T-cell (primary cell): ENCODE measurements around the gene MYCN. TPM values are rescaled to one million over a fixed set of nuclear protein-coding genes. Genes with fewer than 3 reads are reported as not detected.

ENCODE experiments used
- ATAC-seq, 4 experiments: fragments of 200-7000 bp in 3 of 4; fragments of 150-1000 bp in 1 of 4; cut with Tn5 transposase; replicated peaks in 1 of 4; 1 replicate in 3 of 4; 2 replicates in 1 of 4; pipeline ENCODE4 v1.10.0; 2021; ENCODE audit warnings: moderate library complexity in 3 of 4, mild to moderate bottlenecking in 2 of 4, moderate number of reproducible peaks in 1 of 4
- CTCF ChIA-PET, 2 donors: fragments of 300-600 bp; sonication (Branson Sonifier 250); formaldehyde crosslinking; loops; one replicate each; lab custom pipeline; 2022; ENCODE audit warnings: antibody characterized with exemption in 2 of 2; lab: Charles Lee
- POLR2A ChIA-PET, 2 donors: fragments of 300-600 bp; sonication (Branson Sonifier 250); formaldehyde crosslinking; loops; one replicate each; lab custom pipeline; 2022; ENCODE audit warnings: antibody characterized with exemption in 2 of 2; lab: Charles Lee
- DNase-seq, 35 experiments: peaks; one replicate each; pipeline versions ENCODE4 v3.0.0 to v3.0.0-alpha.2; 2013 to 2023
- H3K27ac ChIP-seq: one replicate; pipeline ENCODE4 v1.5.1; 2013; ENCODE audit warnings: low read length
- H3K27me3 ChIP-seq, 2 experiments: replicated peaks in 1 of 2; 1 replicate in 1 of 2; 2 replicates in 1 of 2; pipeline versions ENCODE4 v1.6.1 to v1.7.0; 2013; ENCODE audit warnings: low read length in 1 of 2, mixed read lengths in 1 of 2; ENCODE audit not compliant: control insufficient read depth in 2 of 2, insufficient read depth in 2 of 2; ENCODE audit errors: extremely low read depth in 1 of 2
- H3K36me3 ChIP-seq, 2 donors: 1 replicate in 1 of 2; 2 replicates in 1 of 2; pipeline versions ENCODE4 v1.6.1 to v1.7.0; 2013; ENCODE audit warnings: low read length in 1 of 2; ENCODE audit not compliant: control insufficient read depth in 2 of 2, insufficient read depth in 1 of 2; ENCODE audit errors: extremely low read depth in 1 of 2
- H3K4me1 ChIP-seq, 2 experiments: 1 replicate in 1 of 2; 2 replicates in 1 of 2; pipeline versions ENCODE4 v1.6.1 to v1.7.0; 2013; ENCODE audit warnings: low read length in 2 of 2, mixed read lengths in 1 of 2; ENCODE audit not compliant: insufficient read depth in 2 of 2, control insufficient read depth in 1 of 2; ENCODE audit errors: extremely low read depth in 1 of 2
- H3K4me3 ChIP-seq, 2 donors: 1 replicate in 1 of 2; 2 replicates in 1 of 2; pipeline versions ENCODE4 v1.5.1 to v1.7.0; 2013; ENCODE audit warnings: mild to moderate bottlenecking in 2 of 2, low read length in 1 of 2, moderate library complexity in 1 of 2; ENCODE audit not compliant: control insufficient read depth in 1 of 2; ENCODE audit errors: extremely low read depth in 1 of 2
- H3K9me3 ChIP-seq: 2 replicates; pipeline ENCODE4 v1.7.0; 2013
- H3K27ac Mint-ChIP-seq, 2 donors: one replicate each; pipeline ENCODE4 v1.8.0; 2020 to 2021; ENCODE audit warnings: mild to moderate bottlenecking in 2 of 2, mixed read lengths in 2 of 2
- H3K27me3 Mint-ChIP-seq, 2 donors: one replicate each; pipeline ENCODE4 v1.8.0; 2021 to 2022; ENCODE audit warnings: mixed read lengths in 2 of 2
- H3K36me3 Mint-ChIP-seq: one replicate; pipeline ENCODE4 v1.8.0; 2021; ENCODE audit warnings: mixed read lengths
- H3K4me1 Mint-ChIP-seq, 3 donors: one replicate each; pipeline ENCODE4 v1.8.0; 2020 to 2022; ENCODE audit warnings: mixed read lengths in 3 of 3, mild to moderate bottlenecking in 1 of 3
- H3K4me3 Mint-ChIP-seq, 3 donors: one replicate each; pipeline ENCODE4 v1.8.0; 2020 to 2022; ENCODE audit warnings: mild to moderate bottlenecking in 3 of 3, mixed read lengths in 3 of 3, moderate library complexity in 3 of 3
- H3K9me3 Mint-ChIP-seq, 3 donors: one replicate each; pipeline ENCODE4 v1.8.0; 2020 to 2022; ENCODE audit warnings: mixed read lengths in 3 of 3
- WGBS: methylation state at CpG from one replicate; pipeline ENCODE4 v1.1.5; 2013; ENCODE audit warnings: missing lambda C conversion rate; ENCODE audit not compliant: insufficient coverage; 5-methylcytosine and 5-hydroxymethylcytosine counted together
- total RNA-seq, 35 experiments: library from RNA in 6 of 35; stranded (reverse) in 6 of 35; fragments of 120-200 nt in 1 of 35; gene quantifications; one replicate each; pipeline versions ENCODE4 v1.2.1 to v1.2.4 and lab custom pipeline; 2013 to 2026

The MYCN gene
- total RNA-seq, 5 donors from 2014 or later (not counting 1 experiment from before 2014, with no cell fraction given): 0.25 to 1.5 (median 1.3) TPM

GRCh38 chr2:15990151-15991101 lies 50.1 kb downstream of the MYCN start:
- Histone ChIP-seq H3K36me3 (no peaks in the 10 kb centered on the region), H3K4me1 (no peaks in the 10 kb centered on the region), H3K4me3 (no peak overlapping the region), H3K27ac (no peak overlapping the region), H3K27me3 (peaks cover 0 to 8% of the 10 kb centered on the region in 2 experiments), H3K9me3 (no peaks in the 10 kb centered on the region)
- CTCF ChIA-PET: no interaction called here
- POLR2A ChIA-PET: no interaction called here
- H3K36me3 Mint-ChIP-seq: no peaks in the 10 kb centered on the region
- H3K9me3 Mint-ChIP-seq: no peaks in the 10 kb centered on the region
- H3K27ac Mint-ChIP-seq: no peak overlapping the region
- ATAC-seq: no peak
- no peak overlapping the region for H3K4me3 Mint-ChIP-seq
- DNase-seq: no peak
- H3K4me1 Mint-ChIP-seq: peaks cover 0 to 11% (median 0%) of the 10 kb centered on the region in 3 donors
- H3K27me3 Mint-ChIP-seq: no peaks in the 10 kb centered on the region
- WGBS: 89% methylated on average over 10 of the region's 11 CpGs

DNA sequence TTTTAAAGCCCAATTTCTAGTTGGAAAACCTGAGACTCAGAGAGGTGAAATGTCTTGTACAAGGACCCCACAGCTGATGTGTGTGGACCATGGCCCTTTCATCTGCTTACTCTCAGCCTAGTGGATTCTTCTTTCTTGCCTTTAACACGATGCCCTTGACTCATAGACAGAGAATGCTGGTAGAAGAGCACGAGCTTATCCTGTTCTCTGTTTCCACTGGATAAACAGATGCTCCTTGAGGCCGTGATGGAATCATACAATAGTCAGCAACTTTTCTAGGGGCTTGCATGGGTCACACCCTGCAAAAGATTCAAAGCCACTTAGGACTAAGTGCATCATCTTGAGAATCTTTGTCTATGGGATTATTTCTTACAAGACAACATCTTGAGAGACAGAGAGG lies 50.9 kb downstream of the MYCN start:
- H3K4me1 Mint-ChIP-seq: peaks cover 0 to 11% (median 0%) of the 10 kb centered on the region in 3 donors
- H3K27me3 ChIP-seq: peaks cover 0 to 6% of the 10 kb centered on the region in 2 experiments
- CTCF ChIA-PET: no interaction called here
- no CpG with 5 or more reads among the region's 3 CpGs for WGBS
- POLR2A ChIA-PET: no interaction called here
- H3K27ac ChIP-seq: no peak overlapping the region
- H3K9me3 ChIP-seq: no peaks in the 10 kb centered on the region
- no peaks in the 10 kb centered on the region for H3K36me3 Mint-ChIP-seq
- no peaks in the 10 kb centered on the region for H3K36me3 ChIP-seq
- no peaks in the 10 kb centered on the region for H3K9me3 Mint-ChIP-seq
- H3K4me3 Mint-ChIP-seq: no peak overlapping the region
- no peak overlapping the region for H3K27ac Mint-ChIP-seq
- no peaks in the 10 kb centered on the region for H3K27me3 Mint-ChIP-seq
- DNase-seq: no peak
- no peak overlapping the region for H3K4me3 ChIP-seq
- ATAC-seq: no peak
- H3K4me1 ChIP-seq: no peaks in the 10 kb centered on the region

- H3K27ac Mint-ChIP-seq: no peak overlapping the region
- POLR2A ChIA-PET: no interaction called here
- Histone ChIP-seq H3K27me3 (no peaks in the 10 kb centered on the region), H3K9me3 (no peaks in the 10 kb centered on the region), H3K4me1 (no peaks in the 10 kb centered on the region), H3K36me3 (no peaks in the 10 kb centered on the region), H3K27ac (no peak overlapping the region), H3K4me3 (no peak overlapping the region)
- no peak overlapping the region for H3K4me3 Mint-ChIP-seq
- no peak for DNase-seq
- H3K4me1 Mint-ChIP-seq: peaks cover 0 to 11% (median 0%) of the 10 kb centered on the region in 3 donors
- ATAC-seq: no peak
- no peaks in the 10 kb centered on the region for H3K9me3 Mint-ChIP-seq
- 82% methylated on average over 6 of the region's 10 CpGs for WGBS
- no peaks in the 10 kb centered on the region for H3K27me3 Mint-ChIP-seq
- H3K36me3 Mint-ChIP-seq: no peaks in the 10 kb centered on the region
- CTCF ChIA-PET: interaction anchor here in 1 of 2 donors (0.7 kb wide), 1 partner anchor 559 kb away, joined by 8 read pairs; no protein-coding TSS in a partner anchor
Observed at GRCh38 chr2:15992457-15993231, 52.3 kb downstream of the MYCN start.

DNA sequence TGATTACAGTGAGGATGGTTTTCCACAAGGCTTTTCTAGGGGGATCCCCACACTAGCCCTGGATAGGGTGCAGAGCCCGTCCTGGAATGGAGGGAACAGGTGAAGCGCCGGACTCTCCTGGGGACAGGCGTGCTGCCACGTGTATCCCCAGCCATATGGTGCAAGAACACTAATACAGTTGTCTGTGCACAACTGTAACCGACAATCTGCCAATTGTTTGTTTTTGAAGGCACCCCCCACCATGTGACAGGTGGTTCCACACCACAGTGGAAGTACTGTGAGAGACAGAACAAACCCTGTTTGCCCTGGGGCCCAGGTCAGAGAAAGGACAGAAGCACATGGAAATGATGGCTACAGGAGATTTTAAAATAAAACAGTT lies 52.9 kb downstream of the MYCN start:
- H3K4me3 Mint-ChIP-seq: no peak overlapping the region
- Histone ChIP-seq H3K4me3 (no peak overlapping the region), H3K36me3 (no peaks in the 10 kb centered on the region), H3K27ac (no peak overlapping the region), H3K4me1 (no peaks in the 10 kb centered on the region), H3K27me3 (no peaks in the 10 kb centered on the region), H3K9me3 (no peaks in the 10 kb centered on the region)
- H3K27ac Mint-ChIP-seq: no peak overlapping the region
- no peaks in the 10 kb centered on the region for H3K36me3 Mint-ChIP-seq
- no peak for DNase-seq
- 86% methylated on average over 6 of the region's 6 CpGs for WGBS
- H3K27me3 Mint-ChIP-seq: no peaks in the 10 kb centered on the region
- H3K4me1 Mint-ChIP-seq: peaks cover 0 to 11% (median 0%) of the 10 kb centered on the region in 3 donors
- ChIA-PET CTCF (no interaction called here), POLR2A (no interaction called here)
- no peak for ATAC-seq
- H3K9me3 Mint-ChIP-seq: no peaks in the 10 kb centered on the region

GRCh38 chr2:15993666-15994065 lies 53.3 kb downstream of the MYCN start:
- Histone ChIP-seq H3K36me3 (no peaks in the 10 kb centered on the region), H3K27ac (no peak overlapping the region), H3K27me3 (no peaks in the 10 kb centered on the region), H3K4me3 (no peak overlapping the region), H3K9me3 (no peaks in the 10 kb centered on the region), H3K4me1 (no peaks in the 10 kb centered on the region)
- H3K4me1 Mint-ChIP-seq: peaks cover 0 to 11% (median 0%) of the 10 kb centered on the region in 3 donors
- ChIA-PET CTCF (no interaction called here), POLR2A (no interaction called here)
- H3K36me3 Mint-ChIP-seq: no peaks in the 10 kb centered on the region
- 77% methylated on average over 6 of the region's 7 CpGs for WGBS
- no peak overlapping the region for H3K27ac Mint-ChIP-seq
- ATAC-seq: no peak
- no peaks in the 10 kb centered on the region for H3K27me3 Mint-ChIP-seq
- H3K4me3 Mint-ChIP-seq: no peak overlapping the region
- no peak for DNase-seq
- no peaks in the 10 kb centered on the region for H3K9me3 Mint-ChIP-seq

DNA sequence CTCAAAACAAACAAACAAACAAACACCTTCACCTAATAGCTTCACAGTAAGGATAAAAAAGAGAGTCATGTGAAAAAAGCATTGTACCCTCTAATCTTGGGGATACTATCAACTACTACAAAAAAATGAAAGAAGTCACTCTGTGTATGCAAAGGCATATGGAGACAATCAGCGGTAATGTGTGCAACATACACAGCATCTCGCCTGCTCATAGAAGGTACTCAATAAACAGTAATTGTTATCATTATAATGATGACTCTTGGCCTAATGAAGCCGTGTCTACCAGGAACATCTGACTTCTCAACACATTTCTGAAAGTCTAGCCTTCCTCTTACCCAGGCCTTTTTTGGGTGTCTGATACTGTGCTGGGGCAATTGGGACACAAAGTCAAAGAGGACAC lies 55.3 kb downstream of the MYCN start:
- H3K36me3 ChIP-seq: no peaks in the 10 kb centered on the region
- no peak overlapping the region for H3K4me3 ChIP-seq
- Mint-ChIP-seq H3K9me3 (no peaks in the 10 kb centered on the region), H3K27me3 (peaks cover 0 to 7% of the 10 kb centered on the region in 2 donors), H3K36me3 (no peaks in the 10 kb centered on the region), H3K4me3 (no peak overlapping the region), H3K4me1 (peaks cover 0 to 11% (median 0%) of the 10 kb centered on the region in 3 donors), H3K27ac (no peak overlapping the region)
- no peaks in the 10 kb centered on the region for H3K9me3 ChIP-seq
- DNase-seq (no peak), ATAC-seq (no peak)
- ChIA-PET CTCF (interaction anchor here (0.6 to 0.8 kb wide), 2 partner anchors 15 to 94 kb away, joined by 3 read pairs; no protein-coding TSS in a partner anchor), POLR2A (no interaction called here)
- H3K27ac ChIP-seq: no peak overlapping the region
- H3K4me1 ChIP-seq: no peaks in the 10 kb centered on the region
- no CpG with 5 or more reads among the region's 3 CpGs for WGBS
- H3K27me3 ChIP-seq: peaks cover 0 to 2% of the 10 kb centered on the region in 2 experiments
